CD4-positive, alpha-beta T cell treated with Interleukin-6 for 4 hours (primary cell): Measurements from ENCODE around the gene HLA-DPB1.
"Not testable (repeated sequence)": the region's sequence is repeated elsewhere in the genome, so short reads cannot be mapped to it uniquely, and the experiment has no call there.

ENCODE experiments used
- DNase-seq: peaks from one replicate; pipeline ENCODE4 v3.0.0-alpha.2; 2020; ENCODE audit warnings: mixed read lengths

HLA-DPB1 gene

DNA sequence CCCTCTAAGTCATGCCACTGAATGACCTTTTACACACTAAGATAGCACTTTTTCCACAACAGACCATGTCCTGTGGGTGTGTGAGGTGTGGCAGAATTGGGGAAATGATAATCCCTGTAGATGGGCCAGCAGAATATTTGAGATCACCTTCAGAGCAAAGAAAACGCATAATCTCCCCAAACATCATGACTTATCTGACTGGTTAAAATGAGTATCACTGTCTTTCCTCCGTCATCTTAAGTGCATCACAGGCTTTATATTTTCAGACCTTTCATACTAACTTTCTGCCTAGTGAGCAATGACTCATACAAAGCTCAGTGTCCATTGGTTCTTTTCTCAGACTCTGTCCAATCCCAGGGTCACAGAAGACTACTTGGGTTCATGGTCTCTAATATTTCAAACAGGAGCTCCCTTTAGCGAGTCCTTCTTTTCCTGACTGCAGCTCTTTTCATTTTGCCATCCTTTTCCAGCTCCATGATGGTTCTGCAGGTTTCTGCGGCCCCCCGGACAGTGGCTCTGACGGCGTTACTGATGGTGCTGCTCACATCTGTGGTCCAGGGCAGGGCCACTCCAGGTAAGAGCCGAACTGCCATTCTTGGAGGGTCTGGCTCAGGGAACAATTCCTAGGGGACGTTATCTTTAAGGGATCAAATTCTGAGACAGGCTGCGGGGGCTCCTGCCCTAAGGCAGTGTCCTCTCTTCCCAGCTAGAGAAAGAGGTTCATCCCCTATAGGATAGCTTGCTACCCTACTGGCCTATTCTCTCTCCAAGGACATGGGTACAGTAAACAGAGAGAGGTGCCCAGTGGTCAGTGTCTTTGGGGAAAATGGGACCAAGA lies at the start of gene HLA-DPB1:
Gene HLA-DPB1, plus strand, starts transcription at position 423 of the 838 bp plus-strand sequence. Its CDS starts 52 bp downstream, at position 475.
- peak; percentile 24 for DNase-seq

DNA sequence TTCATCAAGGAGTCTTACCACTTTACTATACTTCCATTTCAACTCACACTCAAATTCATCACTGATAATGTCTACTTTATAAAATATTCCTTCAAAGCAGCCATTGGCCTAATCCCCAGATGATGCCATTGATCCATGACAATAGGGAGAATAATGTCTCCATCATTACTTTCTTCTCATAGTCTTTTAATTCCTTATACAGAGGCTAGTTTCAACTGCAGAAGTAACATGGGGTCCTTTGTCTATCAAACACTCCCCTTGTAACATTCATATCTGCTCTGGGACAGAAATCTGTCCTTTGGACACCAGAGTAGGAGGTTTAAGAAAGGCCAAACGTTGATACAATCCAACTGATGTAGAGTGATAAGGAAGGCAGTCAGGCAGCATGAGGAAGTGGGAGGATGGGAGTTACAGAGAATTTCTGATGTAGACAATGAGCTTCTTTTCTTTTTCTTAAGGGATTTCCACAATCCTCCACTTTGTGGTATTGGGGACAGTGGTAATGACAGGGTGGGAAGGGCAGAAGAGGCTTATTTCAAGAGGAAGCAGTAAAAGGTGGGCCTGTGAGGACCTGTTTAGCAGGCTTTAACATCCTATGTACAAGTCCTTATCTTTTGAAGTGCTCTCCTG lies 47.5 kb upstream of the HLA-DPB1 start:
- no peak for DNase-seq

DNA sequence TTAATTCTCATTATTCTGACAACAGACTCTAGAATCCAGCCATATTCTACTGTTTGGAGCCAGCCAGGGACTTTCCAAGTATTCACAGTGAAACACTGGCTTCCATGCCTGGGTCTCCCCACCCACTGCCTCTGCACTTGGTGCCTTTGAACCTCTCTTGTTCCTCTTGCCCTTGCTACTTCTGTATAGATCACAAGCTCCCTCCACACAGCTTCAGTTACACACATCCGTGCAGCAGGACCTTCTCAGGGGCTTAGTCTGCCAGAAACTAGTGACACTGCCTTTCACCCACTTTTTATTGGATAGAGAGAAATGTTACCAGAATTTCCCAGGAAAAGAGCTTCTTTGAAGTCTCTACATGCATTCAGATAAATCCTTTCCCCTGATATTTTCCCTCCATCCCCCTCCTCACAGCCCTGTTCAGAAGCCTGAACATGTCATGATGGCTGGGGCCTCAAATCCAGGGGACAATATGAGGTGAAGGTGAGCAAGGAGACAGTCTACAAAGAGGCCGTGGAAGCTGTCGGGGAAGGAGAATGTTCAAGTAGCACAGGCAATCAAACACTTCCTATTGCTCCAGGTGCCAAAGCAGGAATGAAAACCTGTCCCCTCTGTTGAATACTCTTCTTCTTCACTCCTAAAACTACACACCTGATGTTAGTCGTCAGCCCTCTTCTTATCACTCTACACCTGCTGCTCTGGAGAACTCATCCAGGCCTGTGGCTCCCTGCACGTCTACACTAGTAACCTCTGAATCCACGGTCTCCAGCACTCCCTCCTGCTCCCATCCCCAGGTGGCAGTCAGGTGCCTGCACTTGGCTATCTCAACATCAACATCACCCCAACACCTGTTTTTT lies 46.2 kb upstream of the HLA-DPB1 start:
- DNase-seq, result no peak

DNA sequence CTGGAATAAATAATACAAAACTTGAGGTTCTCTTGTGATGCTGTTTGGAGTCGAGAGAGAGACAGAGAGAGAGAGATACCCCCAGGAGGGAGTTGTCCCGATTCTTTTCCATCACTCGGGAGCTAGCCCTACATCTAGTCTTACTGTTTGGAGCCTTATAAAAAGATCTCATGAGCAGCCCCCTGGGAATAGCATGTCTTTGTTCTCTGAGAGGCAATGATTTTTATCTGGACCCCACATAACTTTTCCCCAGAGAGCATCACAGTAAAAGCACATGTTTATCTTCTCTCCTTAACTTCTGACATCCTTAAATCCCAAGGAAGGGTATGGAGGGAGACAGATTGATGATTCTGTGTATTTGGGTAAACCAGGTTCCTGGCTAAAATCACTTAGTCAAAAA lies 45.5 kb upstream of the HLA-DPB1 start:
- no peak for DNase-seq

DNA sequence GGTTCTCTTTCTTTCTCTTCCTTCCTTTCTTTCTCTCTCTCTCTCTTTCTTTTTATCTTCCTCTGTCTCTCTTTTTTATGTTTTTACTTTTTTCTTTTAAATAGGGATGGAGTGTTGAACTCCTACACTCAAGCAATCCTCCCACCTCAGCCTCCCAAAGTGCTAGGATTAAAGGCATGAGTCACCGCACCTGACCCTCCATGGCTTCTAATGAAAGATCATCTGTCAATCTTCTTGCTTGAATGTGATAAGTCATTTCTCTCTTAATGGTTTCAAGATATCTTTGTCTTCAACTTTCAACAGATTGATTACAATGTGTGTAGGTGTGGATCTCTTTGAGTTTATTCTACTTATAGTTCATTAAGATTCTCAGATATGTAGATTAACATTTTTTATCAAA lies 41.2 kb upstream of the HLA-DPB1 start:
- no peak for DNase-seq

DNA sequence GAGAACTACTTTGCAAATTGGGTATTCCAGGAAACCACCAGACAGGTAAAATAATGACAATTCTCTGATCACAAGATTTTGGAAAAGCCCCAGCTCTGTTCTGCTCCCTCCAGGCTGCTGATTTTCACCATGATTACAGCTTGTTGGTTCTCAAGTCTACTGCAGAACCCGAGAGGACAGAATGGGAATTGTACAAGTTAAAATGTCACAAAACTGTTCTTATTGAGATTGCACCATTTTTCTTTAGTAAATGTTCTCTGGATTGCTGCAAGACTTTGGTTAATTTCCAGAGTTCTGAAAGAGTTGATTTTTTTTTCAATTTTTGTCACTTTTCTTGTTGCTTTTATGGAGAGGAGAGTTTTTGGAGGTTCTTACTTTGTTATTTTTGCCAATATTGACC lies 39.3 kb upstream of the HLA-DPB1 start:
- DNase-seq, result no peak

DNA sequence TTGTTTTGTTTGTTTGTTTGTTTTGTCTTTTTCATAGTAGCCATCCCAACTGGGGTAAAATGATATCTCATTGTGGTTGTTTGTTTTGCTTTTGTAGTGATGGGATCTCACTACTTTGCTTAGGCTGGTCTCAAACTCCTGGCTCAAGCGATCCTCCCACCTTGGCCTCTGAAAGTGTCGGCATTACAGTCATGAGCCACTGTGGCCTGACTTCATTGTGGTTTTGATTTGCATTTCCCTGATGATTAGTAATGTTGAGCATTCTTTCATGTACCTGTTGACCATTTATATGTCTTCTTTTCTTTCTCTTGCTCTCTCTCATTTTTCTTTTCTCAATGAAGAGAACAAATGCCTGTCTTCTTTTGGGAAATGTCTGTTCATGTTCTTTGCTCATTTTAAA lies 35.6 kb upstream of the HLA-DPB1 start:
- DNase-seq, result no peak

DNA sequence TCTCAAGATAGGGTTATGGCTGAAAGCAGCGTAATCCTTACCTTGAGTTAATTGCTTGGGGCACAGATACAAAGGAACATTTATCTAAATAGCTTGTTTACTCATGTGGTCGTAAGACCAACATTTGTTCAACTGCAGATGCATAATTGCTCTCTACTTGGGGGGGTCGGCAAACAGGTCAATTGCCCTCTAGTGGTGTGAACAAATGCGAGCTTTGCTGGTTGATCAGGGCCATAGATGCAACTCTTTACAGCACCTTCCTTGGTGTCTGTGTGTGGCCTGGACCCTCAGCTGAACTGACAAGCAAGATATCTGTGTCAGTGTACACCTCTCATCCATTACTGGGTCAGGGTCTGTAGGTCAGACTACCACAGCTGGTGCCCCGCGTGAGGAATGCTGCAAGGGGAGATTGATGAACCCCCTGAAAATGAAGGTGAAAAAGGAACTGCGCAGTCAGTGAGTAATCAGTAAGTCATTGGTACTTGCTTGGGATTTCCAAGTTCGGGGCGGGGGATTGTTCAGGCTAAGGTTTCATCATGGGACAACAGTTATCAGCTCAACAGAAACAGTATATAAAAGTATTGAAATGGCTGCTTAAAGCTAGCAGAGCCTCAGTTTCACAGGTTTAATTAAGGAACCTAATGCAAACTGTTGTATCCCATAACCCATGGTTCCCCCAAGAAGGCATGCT lies 26.3 kb upstream of the HLA-DPB1 start:
- no peak for DNase-seq

DNA sequence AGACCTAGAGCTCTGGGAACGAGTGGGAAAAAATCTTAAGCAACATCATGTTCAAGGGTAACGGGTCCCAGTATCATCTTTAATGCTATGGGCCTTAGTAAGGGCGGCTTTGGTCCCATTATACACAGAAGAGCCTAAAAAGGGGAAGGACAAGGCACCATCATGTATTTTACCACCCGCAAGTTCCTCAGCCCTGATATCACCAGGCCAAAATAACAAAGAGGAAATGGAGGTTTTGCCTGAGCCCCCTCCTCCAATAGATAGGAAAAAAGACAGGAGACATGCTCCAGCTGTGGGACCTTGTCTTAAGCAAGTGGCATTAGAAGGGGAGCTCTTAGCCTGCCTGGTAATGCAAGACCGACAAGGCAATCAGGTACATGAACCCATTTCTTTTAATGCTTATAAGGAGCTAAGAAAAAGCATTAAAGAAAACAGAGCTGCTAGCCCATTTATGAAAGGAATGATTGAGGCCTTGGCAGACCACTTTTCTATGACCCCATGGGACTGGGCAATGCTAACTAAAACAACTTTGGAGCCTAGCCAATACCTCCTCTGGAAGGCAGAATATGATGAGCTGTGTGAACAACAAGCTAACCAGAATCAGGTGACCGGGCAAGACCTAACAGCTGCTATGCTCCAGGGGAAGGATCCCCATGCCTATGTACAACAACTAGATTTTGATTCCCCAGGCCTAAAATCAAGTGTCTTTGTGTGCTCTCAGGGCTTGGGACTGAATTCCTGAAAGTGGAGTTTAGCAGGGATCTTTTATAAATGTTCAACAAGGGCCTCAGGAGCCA lies 25.6 kb upstream of the HLA-DPB1 start:
- no peak for DNase-seq

DNA sequence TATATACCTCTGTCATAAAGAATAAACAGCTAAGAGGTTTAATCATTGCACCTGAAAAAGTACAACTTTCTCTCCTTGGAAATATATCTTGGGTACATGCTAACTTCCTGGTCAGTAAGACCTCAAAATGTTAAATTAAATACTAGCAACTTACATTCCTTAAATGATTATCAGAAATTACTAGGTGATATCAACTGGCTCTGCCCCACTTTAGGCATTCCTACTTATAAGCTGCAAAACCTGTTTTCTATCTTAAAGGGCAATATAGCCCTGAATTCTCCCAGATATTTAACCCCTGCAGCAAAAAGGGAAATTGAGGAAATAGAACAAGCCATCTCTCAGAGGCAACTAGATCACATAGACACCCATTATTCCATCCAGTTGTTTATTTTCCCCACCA lies 23.2 kb upstream of the HLA-DPB1 start:
- DNase-seq, result no peak

DNA sequence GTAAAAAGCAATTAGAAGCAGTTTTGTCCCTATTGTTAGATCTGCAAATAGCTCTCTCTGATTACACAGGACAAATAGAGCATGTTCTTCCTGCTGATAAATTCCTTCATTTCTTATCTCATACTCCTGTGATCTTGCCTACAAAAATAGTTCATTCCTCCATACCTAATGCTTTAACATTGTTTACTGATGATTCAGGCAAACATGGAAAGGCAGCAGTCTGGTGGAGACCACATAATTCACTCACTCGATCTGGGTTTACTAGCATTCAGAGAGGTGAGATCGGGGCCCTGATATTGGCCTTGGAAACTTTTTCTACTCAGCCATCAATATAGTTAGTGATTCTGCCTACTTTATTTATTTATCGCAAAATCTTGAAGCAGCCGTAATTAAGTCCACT lies 22.6 kb upstream of the HLA-DPB1 start:
- no peak for DNase-seq

DNA sequence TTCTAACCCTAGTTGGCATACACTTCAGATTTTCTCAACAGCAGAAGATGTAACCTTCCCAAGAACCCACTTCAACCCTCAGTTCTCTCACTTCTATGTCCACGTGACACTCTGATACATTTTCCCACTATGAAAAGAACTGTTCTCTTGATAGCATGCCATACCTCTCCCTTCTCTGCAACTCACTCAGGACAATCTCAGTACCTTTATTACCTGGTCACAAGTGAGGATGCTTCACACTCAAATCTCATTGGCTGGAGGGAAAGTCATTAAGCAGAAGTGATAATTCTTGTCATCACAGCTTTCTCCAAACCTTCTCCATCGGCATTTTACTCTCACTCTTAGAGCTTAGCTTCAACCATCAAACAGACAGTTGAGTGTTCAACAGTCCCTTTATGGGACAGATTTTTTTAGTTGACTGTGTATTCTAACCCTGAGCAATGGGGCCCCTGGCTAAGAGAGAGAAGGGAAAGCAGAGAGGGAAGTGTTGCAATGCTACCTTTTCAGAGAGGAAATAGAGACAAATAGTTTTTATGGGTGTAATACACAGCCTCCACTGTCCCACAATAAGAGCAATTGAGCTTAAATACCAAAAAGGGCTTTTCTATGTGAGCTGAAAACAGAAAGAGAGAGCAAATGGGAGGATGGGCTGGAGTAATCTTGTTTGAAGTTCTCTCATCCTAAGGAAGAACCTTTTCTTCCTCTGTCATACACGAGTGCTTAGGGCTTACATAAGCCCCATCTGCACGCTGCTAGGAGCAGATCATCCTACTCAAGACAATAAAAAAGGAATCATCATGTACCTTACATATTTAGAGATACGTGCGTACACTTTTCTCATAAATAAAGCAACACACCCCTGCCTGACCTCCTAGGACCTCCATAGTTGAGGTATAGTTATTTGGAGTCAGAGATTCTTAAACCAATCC lies 18.3 kb upstream of the HLA-DPB1 start:
- no peak for DNase-seq

DNA sequence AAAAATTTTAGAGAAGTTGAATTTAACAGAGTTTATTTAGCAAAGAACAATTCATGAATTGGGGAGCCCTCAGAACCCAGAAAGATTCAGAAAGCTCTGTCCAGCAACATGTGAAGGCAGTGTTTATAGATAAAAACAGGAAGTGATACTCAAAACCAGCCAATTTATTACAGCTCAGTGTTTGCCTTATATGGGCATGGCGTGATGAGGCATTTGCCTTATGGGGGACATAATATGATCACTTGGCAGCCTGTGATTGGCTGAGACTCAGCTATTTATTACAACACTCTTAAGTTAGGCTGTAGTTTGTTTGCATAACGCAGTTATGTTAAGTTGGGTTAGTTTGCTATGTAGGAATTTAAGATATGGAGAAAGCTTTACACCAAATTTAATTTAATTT lies 13.8 kb upstream of the HLA-DPB1 start:
- DNase-seq, result no peak

DNA sequence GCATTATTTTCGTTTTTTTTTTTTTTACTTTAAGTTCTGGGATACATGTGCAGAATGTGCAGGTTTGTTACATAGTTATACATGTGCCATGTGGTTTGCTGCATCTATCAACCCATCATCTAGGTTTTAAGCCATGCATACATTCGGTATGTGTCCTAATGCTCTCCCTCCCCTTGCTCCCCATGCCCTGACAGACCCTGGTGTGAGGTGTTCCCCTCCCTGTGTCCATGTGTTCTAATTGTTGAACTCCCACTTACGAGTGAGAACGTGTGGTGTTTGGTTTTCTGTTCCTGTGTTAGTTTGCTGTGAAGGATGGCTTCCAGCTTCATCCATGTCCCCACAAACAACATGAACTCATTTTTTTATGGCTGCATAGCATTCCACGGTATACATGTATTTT lies 12.4 kb upstream of the HLA-DPB1 start:
- not testable (repeated sequence) for DNase-seq

DNA sequence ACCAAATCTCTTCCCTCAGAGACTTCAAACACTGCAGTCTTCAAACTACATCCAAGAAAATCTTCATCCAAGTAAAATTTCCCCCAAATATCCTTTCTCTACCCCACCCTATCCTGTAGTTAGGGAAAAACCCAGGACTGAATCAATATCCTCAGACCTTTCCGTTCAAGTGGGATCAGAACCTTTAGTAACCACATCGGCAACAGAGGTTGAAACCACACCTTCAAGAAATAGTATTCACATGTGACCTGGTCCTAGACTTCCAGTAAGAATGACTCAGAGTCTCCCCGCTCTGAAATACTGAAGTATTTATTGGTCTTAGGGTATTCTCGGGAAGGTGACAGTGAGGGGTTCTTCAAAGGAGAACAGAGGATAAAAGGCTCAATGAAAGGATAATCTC lies 11.1 kb upstream of the HLA-DPB1 start:
- no peak for DNase-seq

DNA sequence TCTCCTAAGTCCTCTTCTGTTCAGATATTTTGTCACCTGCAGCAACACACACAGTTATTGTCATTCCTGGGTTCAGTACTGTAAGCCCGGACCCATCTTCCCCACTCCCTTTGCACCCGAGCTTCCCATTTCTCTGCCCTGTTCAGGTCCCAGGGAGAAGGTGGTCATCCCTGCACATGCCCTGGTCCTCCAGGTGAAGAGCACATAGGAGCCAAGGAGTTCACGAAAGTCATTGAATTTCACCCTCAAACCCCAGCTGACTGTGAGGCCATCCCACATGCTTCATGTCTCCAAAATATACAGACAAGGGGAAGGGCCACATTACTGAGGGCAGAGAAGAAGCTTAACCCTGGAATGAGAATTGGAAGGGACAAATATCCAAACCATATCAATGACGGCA lies 10.5 kb upstream of the HLA-DPB1 start:
- DNase-seq, result no peak

DNA sequence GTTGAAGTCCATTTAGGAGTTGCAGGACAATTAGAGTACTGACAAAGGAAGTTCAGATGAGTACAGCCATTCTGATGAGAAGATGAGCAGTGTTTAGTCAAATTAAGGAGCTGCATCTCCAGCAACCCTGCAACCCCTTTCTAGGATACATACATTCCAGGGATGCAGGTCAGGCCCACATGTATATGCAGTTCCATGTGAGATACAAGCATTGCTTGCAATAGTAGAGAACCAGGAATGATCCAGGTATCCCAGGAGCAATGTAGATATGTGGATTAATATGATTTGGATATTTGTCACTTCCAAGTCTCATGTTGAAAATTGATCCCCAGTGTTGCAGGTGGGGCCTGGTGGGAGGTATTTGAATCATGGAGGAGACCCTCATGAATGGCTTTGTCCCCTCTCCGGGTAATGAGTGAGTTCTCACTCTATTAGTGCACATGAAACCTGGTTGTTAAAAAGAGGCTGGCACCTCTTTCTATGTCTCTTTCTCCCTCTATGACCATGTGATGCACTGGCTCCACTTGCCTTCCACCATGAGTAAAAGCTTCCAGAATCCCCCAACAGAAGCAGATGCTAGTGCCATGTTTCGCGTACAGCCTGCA lies 8.8 kb upstream of the HLA-DPB1 start:
- no peak for DNase-seq

DNA sequence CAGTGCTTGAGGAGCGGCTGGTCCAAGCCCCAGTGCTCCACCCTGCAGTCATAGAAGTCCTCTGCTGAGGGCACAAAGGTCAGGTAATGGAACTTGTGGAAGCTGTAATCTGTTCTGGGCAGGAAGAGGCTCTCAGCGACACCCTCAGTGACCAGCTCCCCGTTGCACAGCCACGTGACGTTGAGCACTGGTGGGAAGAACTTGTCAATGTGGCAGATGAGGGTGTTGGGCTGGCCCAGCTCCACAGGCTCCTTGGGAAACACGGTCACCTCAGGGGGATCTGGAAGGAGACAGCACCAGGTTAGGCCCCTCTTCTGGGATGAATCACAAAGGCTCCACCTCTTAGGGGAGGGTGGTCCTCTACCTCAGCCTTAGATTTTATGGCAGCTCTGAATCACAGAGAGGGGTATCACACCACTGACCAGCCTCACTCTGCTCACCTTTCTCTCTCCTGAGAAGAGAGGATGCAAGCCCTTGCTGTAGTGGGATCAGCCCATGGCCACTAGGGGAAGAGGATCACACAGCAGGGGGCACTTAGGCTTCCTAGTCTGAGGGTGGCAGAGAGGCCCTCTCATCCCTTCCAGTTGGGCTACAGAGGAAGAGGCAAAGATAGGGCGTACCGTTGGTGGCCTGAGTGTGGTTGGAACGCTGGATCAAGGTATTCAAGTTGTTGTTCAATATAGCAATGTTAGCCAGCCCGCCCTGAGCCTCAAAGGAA lies 6.6 kb upstream of the HLA-DPB1 start:
- DNase-seq, result no peak

DNA sequence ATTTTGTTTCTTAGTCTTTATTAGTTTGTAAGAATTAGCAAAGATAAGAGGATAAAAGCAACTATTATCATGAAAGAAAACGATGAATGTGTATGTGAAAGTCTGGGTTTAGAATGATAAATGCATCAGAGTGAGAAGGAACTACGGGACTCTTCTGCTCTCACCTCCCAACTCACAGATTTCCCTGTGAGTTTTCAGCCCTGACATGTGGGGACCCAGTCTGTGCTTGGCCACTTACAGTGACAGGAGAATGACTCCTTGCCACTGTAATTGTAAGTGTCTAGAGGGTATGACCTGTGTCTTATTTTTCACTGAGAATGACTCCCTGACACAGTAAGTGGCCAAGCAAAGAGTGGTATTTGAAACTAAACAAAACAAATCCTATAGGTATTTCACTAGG lies 4.9 kb upstream of the HLA-DPB1 start:
- DNase-seq, result no peak

DNA sequence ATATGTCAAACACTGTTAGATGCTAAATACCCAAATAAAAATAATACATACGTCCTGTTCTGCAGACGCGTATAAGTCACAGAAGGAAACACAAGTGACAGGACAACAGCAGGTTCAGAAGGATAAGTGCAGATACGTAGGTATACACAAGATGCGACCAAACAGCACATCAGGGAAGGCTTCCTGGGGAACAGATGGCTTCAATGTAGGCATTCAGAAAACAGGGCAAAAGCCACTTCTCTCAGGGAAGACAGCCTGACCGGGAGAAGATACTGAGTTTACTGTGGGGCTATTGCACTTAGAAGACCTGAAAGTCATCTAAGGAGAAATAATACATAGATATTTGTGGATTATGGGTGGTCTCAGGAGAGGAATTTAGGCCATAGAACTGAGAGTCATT lies 4.2 kb upstream of the HLA-DPB1 start:
- no peak for DNase-seq
